Smooth muscle cell (in vitro differentiated cells): ENCODE results near the gene ART4. TPM values are rescaled to one million over a fixed set of nuclear protein-coding genes. Genes with fewer than 3 reads are reported as not detected.

Source experiments
- DNase-seq: peaks from one replicate; lab custom pipeline; 2025; ENCODE audit not compliant: unreplicated experiment; lab: John Stamatoyannopoulos, UW
- H2AFZ ChIP-seq: fragments of 200-600 bp; sonication (generic); 2 replicates; pipeline ENCODE4 v1.6.0; 2016; ENCODE audit warnings: antibody characterized with exemption, low read depth, mild to moderate bottlenecking
- H3F3A ChIP-seq: fragments of 200-600 bp; sonication (generic); 2 replicates; pipeline ENCODE4 v1.6.0; 2017; ENCODE audit warnings: antibody characterized with exemption, low read depth
- H3K27ac ChIP-seq: fragments of 200-600 bp; sonication (generic); 2 replicates; pipeline ENCODE4 v1.5.1; 2016; ENCODE audit warnings: low read depth, mild to moderate bottlenecking
- H3K27me3 ChIP-seq: fragments of 200-600 bp; sonication (generic); 2 replicates; pipeline ENCODE4 v1.6.1; 2016; ENCODE audit warnings: low read depth, mild to moderate bottlenecking
- H3K36me3 ChIP-seq: fragments of 200-600 bp; sonication (generic); 2 replicates; pipeline ENCODE4 v1.5.1; 2016; ENCODE audit warnings: low read depth
- H3K4me1 ChIP-seq: fragments of 200-600 bp; sonication (generic); 2 replicates; pipeline ENCODE4 v1.5.1; 2016; ENCODE audit warnings: low read depth
- H3K4me2 ChIP-seq: fragments of 200-600 bp; sonication (generic); 2 replicates; pipeline ENCODE4 v1.6.0; 2016; ENCODE audit warnings: mild to moderate bottlenecking
- H3K4me3 ChIP-seq: fragments of 200-600 bp; sonication (generic); 2 replicates; pipeline ENCODE4 v1.5.1; 2016; ENCODE audit warnings: mild to moderate bottlenecking
- H3K79me2 ChIP-seq: fragments of 200-600 bp; sonication (generic); 2 replicates; pipeline ENCODE4 v1.6.0; 2016; ENCODE audit warnings: low read depth, mild to moderate bottlenecking
- H3K9ac ChIP-seq: fragments of 200-600 bp; sonication (generic); 2 replicates; pipeline ENCODE4 v1.6.0; 2016; ENCODE audit warnings: low read depth
- H3K9me3 ChIP-seq: fragments of 200-600 bp; sonication (generic); replicated peaks from 2 replicates; pipeline ENCODE4 v1.5.1; 2016; ENCODE audit warnings: low read depth
- H4K20me1 ChIP-seq: fragments of 200-600 bp; sonication (generic); 2 replicates; pipeline ENCODE4 v1.6.0; 2016; ENCODE audit warnings: low read depth
- WGBS: methylation state at CpG from one replicate; pipeline ENCODE4 v1.1.7; 2016; ENCODE audit warnings: low lambda C conversion rate; 5-methylcytosine and 5-hydroxymethylcytosine counted together
- polyA plus RNA-seq: library from polyadenylated mRNA; unstranded; fragments of >200 nt; fragmentation: Nextera tagmentation; extraction: Ambion mirVana; gene quantifications from 2 replicates; pipeline ENCODE4 v1.2.1, GENCODE V29; 2016
- total RNA-seq: library from RNA; depleted of rRNA; stranded (reverse); fragments of >200 nt; gene quantifications from 2 replicates; pipeline ENCODE4 v1.2.3, GENCODE V29; 2014
- TF ChIP-seq, protein P1 (sequence below): fragments of 200-600 bp; sonication (generic); IDR thresholded peaks from 2 replicates; pipeline ENCODE4 v1.5.1; 2017; ENCODE audit warnings: borderline replicate concordance, mild to moderate bottlenecking, antibody characterized with exemption; ENCODE audit not compliant: insufficient read depth, poor library complexity, severe bottlenecking

The ART4 gene
- total and polyA plus RNA-seq, 2 experiments from 2014 or later: 1.7 to 9.0 TPM

DNA sequence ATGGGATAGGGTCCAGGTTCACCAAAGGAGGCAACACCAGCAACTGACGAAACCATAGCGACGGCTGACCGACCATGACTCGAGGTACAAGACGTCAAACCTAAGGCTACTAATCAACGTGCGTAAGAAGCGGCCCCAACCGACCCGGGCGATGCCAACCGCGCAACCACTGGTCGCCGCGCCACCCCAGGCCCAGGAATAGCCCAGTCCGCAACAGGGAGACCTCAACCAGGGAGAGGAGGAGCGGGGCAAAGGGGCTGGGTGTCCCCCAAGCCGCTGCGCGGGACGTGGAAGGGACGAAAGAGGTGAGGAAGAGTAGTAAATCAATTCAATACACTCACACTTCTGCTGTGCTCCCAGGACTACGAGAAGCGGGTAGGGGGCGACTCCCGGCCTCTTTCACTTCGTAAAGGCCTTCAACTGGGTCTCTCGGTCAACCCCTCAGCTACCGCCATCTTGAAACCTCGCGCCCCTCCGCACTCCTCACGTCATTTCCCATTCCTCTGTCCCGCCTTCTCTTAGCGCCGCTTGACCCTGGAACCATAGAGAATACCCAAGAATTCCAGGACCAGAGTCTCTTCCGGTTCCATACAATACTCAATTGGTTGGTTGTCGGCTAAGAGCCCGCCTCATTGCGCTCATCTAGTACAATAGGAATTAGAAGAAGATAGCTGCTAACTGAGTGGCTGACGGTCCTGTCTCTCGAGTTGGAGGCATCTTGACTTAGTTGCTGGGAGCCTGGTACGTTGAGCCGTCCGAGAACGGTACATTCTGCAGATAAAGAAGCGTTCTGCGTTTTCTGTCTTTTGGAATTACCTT is 40.1 kb downstream of the ART4 start, which contains the start of the genes C12orf60 and WBP11:
Gene C12orf60, plus strand, starts transcription at position 660 of the 819 bp plus-strand sequence. CDS start 19,266 bp downstream, outside the sequence.
Gene WBP11, minus strand, starts transcription at position 468 of the 819 bp plus-strand sequence. CDS start 2,095 bp downstream, outside the sequence.
- TF ChIP-seq, protein P1, sequence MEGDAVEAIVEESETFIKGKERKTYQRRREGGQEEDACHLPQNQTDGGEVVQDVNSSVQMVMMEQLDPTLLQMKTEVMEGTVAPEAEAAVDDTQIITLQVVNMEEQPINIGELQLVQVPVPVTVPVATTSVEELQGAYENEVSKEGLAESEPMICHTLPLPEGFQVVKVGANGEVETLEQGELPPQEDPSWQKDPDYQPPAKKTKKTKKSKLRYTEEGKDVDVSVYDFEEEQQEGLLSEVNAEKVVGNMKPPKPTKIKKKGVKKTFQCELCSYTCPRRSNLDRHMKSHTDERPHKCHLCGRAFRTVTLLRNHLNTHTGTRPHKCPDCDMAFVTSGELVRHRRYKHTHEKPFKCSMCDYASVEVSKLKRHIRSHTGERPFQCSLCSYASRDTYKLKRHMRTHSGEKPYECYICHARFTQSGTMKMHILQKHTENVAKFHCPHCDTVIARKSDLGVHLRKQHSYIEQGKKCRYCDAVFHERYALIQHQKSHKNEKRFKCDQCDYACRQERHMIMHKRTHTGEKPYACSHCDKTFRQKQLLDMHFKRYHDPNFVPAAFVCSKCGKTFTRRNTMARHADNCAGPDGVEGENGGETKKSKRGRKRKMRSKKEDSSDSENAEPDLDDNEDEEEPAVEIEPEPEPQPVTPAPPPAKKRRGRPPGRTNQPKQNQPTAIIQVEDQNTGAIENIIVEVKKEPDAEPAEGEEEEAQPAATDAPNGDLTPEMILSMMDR: no peak
- Histone ChIP-seq H3F3A (no peaks in the 10 kb centered on the region), H3K4me1 (peaks cover 18% of the 10 kb centered on the region), H3K79me2 (peaks cover 51% of the 10 kb centered on the region), H3K27ac (peak within 1 kb of the TSS; percentile 97), H4K20me1 (peaks cover 12% of the 10 kb centered on the region), H3K4me3 (peak within 1 kb of the TSS; percentile 91), H3K9ac (peak within 1 kb of the TSS; percentile 99), H3K27me3 (no peaks in the 10 kb centered on the region), H3K4me2 (peak within 1 kb of the TSS; percentile 96), H3K36me3 (peaks cover under 1% of the 10 kb centered on the region), H2AFZ (peak within 1 kb of the TSS; percentile 99), H3K9me3 (no peaks in the 10 kb centered on the region)
- WGBS: under 1% methylated on average over 50 of the region's 50 CpGs
- peak; percentile 52 for DNase-seq

DNA sequence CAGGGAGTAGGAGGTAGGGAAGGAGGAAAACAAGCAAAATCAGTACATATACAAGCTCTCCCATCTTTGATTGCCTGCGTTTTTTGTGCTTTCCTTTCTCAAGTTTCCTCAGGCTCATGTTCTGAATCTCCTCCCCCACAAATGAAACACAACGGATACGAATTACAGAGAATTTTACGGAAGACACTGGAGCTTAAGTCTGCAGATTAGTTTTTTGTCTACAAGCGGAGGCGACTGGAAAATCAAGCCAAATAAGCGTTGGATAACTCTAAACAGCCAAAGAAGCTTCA is 40.7 kb downstream of the ART4 start:
- Histone ChIP-seq H3K36me3 (peaks cover 5% of the 10 kb centered on the region), H3K27ac (peak overlapping the region; percentile 97), H3K9ac (peak overlapping the region; percentile 99), H2AFZ (peak overlapping the region; percentile 58), H3K4me2 (peak overlapping the region; percentile 96), H3K4me1 (peaks cover 18% of the 10 kb centered on the region), H3K27me3 (no peaks in the 10 kb centered on the region), H3K79me2 (peaks cover 54% of the 10 kb centered on the region), H3K9me3 (no peaks in the 10 kb centered on the region), H4K20me1 (peaks cover 12% of the 10 kb centered on the region), H3K4me3 (peak overlapping the region; percentile 91), H3F3A (no peaks in the 10 kb centered on the region)
- under 1% methylated on average over 7 of the region's 7 CpGs for WGBS
- TF ChIP-seq, protein P1: no peak
- no peak for DNase-seq

DNA sequence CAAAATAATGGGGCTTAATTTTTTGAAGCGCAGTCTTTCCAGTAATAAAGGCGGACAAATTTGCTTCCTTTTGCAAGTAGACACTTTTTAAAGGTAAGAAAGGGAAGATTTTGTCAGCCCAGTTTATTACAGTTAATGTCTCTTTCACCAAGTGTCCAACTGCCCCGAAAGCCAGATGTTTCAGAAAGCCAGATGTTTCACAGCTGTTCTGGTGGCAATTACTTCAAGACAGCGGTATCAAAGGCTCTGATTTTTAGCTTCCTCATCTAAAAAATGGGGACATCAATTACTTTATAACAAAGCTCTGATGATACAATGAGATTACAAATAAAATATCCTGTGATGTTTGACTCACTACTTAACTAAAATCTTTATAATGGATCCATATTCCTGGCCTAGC is 41.1 kb downstream of the ART4 start:
- Histone ChIP-seq H3K79me2 (peaks cover 54% of the 10 kb centered on the region), H3K4me2 (peak overlapping the region; percentile 96), H3K27me3 (no peaks in the 10 kb centered on the region), H2AFZ (no peak overlapping the region), H3K4me3 (peak overlapping the region; percentile 91), H3K9me3 (no peaks in the 10 kb centered on the region), H3K9ac (peak overlapping the region; percentile 99), H3K4me1 (peaks cover 18% of the 10 kb centered on the region), H4K20me1 (peaks cover 12% of the 10 kb centered on the region), H3K27ac (peak overlapping the region; percentile 97), H3F3A (no peaks in the 10 kb centered on the region), H3K36me3 (peaks cover 5% of the 10 kb centered on the region)
- TF ChIP-seq, protein P1: no peak
- 69% methylated on average over 4 of the region's 4 CpGs for WGBS
- no peak for DNase-seq

DNA sequence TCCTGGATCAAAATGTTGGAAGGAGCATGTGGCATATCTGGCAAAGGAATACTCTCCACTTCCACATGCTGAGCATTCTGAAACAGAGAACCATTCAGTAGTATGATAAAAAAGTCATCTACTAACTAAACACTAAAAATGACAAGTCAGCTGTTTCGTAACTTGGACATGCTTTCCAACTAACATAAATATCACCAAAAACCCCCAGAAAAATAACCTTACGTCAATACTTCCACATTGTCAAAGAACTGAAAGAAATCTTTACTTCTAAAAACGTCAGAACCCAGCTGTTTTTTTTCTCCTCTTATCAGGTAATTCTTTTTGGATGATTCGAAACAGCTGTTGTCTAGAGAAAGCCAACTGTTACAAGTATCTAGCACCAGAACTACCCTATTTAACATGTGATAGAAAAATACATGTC is 48.3 kb downstream of the ART4 start:
- 63% methylated on average over 4 of the region's 4 CpGs for WGBS
- Histone ChIP-seq H3K9ac (no peak overlapping the region), H3K79me2 (peaks cover 21% of the 10 kb centered on the region), H3K4me3 (no peak overlapping the region), H3K27me3 (no peaks in the 10 kb centered on the region), H3K27ac (no peak overlapping the region), H3K36me3 (peaks cover 51% of the 10 kb centered on the region), H3K4me2 (no peak overlapping the region), H2AFZ (no peak overlapping the region), H3F3A (no peaks in the 10 kb centered on the region), H3K9me3 (no peaks in the 10 kb centered on the region), H4K20me1 (no peaks in the 10 kb centered on the region), H3K4me1 (no peaks in the 10 kb centered on the region)
- TF ChIP-seq, protein P1: no peak
- no peak for DNase-seq
